AG09319 (cell line): ENCODE measurements around the gene ARMC3.
"Not testable (repeated sequence)": the region's sequence is repeated elsewhere in the genome, so short reads cannot be mapped to it uniquely, and the experiment has no call there.

Experiments used
- DNase-seq: peaks from one replicate; pipeline ENCODE4 v3.0.0-alpha.2; 2010; ENCODE audit warnings: low read depth; ENCODE audit errors: extremely low read depth
- TF ChIP-seq, protein P1 (sequence below): IDR thresholded peaks from 2 replicates; pipeline ENCODE4 v1.5.1; 2011; ENCODE audit warnings: low read depth, mild to moderate bottlenecking, inconsistent platforms, low read length, moderate library complexity

The ARMC3 gene

DNA sequence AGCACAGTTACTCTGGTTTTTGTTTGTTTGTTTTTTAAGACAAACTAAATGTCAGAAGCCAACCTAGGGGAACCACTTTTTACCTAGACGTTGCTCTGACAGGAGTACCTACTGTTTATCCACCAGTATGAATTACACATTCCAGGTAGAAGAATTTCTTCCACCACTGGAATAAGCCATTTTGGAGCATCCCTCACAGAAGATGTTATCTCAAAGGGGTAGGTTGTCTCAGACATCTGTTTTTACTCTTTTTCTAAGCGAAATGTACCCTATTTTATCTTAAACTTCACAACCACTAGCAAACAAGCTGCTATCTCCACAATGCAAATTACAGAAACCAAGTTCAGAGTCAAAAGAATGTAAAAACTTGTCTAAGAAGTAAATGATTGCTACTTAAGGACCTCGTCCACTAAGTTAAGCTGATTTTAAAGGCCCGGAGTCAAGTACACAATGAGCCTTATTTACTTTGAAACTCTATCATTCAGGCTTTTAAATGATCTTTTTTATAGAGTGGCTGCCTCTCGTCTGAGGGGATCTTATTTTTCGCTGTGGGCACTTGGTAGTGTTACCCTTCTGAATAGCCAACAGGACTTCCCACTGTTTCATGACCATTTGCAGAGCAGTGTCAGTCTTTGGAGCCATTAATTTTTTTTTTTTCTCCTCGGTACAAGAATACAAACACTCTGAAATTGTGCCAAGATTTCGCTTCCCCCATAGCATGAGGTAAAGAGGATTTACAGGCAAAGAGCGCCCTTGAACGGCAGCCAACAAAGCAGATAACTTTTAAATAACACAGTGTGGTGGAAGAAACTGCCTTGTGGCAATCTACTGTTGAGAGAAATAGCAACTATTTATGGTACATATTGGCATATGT lies 15.7 kb upstream of the ARMC3 start:
- no peak for DNase-seq
- TF ChIP-seq, protein P1, sequence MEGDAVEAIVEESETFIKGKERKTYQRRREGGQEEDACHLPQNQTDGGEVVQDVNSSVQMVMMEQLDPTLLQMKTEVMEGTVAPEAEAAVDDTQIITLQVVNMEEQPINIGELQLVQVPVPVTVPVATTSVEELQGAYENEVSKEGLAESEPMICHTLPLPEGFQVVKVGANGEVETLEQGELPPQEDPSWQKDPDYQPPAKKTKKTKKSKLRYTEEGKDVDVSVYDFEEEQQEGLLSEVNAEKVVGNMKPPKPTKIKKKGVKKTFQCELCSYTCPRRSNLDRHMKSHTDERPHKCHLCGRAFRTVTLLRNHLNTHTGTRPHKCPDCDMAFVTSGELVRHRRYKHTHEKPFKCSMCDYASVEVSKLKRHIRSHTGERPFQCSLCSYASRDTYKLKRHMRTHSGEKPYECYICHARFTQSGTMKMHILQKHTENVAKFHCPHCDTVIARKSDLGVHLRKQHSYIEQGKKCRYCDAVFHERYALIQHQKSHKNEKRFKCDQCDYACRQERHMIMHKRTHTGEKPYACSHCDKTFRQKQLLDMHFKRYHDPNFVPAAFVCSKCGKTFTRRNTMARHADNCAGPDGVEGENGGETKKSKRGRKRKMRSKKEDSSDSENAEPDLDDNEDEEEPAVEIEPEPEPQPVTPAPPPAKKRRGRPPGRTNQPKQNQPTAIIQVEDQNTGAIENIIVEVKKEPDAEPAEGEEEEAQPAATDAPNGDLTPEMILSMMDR = no peak

DNA sequence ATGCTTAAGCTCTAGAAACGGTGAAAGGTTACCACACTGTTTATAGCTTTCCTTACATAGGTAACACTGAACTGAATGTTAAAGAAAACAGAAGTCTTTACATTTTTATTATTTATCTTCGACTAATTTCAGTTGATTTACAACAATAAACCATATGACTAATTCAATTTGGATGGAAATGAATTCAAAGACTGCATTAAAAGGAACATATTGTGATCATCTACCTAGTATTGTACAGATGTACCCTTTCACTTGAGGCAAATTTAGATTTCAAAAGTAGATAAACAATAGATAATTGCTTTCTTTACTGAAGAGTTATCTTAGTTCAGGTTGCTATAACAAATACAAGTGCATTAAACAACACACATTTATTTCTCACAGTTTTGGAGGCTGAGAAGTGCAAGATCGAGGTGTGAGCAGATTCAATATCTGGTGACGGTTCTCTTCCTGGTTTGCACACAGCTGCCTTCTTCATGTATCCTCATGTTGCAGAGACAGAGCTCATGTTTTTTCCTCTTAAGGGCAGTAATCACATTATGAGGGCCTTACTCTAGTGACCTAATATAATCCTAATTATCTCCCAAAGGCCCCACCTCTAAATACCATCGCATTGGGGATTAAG lies 15.0 kb upstream of the ARMC3 start:
- TF ChIP-seq, protein P1 = no peak
- no peak for DNase-seq

DNA sequence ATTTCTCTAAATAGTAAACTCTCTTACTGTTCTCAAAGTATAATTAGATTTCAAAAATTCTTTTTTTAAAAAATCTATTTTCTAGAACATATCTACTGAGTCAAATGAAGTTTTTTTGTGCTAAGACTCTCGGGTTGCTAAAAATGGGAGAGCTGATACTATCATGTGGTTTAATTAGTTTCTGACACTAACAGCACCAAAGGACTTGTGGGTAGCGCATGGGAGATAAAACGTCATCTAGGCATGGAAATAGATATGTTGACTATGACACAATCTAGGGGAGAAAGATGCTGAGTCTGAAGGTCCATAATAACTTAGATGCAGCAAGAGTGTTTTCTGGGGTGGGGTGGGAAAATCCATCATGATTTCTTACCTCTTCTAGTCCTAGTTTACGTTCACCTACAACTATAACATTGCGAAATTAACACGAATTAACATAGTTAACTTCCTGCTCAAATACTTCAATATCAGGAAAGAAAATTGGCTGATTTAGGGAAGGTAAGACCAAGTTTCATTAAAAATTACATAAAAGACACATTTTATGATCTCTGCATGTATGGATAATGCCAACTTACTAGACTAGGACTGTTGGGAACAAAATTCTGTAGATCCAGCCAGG lies 14.3 kb upstream of the ARMC3 start:
- DNase-seq = no peak
- TF ChIP-seq, protein P1 = no peak

DNA sequence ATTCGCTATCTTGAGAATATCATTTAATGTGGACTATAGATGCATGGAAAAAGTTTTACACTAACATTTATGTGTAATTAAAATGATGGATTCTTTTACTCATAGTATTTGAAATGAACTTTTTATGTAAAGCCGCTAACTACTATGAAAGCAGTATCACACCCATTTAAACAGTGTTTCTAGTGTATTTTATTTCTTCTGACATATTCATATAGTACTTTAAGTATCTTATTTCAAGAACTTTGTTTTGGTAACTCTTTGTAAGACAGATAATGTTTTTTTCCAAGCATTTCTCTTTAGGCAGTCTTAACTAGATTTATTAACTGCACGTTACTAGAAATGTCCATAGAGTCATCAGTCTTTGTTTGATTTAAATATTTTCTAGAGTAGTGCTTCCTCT lies 12.5 kb upstream of the ARMC3 start:
- TF ChIP-seq, protein P1 = no peak
- no peak for DNase-seq

DNA sequence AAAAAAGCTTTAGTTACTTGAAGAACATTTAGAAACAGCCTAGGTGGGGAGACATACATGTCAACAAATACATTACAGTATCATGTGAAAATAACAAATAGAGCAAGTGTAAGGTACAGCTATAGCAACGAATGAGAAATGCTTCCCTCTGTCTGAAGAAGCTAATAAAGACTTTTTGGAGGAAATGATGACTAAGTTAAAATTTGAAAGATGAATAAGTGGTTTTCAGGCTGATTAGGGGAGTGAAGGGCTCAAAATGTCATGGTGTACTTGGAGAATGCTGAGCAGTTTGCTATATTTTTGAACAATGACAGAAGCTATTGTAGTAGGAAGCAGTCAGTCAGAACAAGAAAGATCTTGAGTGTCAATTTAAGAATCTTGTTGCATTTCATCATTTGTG lies 2.8 kb upstream of the ARMC3 start:
- TF ChIP-seq, protein P1 = no peak
- no peak for DNase-seq

DNA sequence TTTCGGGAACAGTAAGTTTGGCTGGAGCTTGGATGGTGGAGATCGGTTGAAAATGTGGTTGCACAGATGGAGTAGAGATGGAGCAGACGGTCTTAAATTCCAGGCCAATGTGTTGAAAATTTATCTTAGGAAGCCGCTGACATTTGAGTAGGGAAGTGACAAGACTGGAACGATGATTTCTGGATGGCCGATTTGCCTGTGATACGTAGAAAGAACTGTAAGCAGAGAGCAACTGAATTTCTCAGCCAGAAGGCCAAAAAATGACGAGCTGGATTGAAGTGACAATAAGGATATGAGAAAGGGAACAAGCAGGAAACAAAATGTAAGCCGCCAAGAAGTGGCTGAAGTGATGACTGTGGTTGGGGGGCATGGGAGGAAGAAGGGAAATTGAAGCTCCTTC lies 687 bp upstream of the ARMC3 start:
- no peak for DNase-seq
- TF ChIP-seq, protein P1 = no peak

DNA sequence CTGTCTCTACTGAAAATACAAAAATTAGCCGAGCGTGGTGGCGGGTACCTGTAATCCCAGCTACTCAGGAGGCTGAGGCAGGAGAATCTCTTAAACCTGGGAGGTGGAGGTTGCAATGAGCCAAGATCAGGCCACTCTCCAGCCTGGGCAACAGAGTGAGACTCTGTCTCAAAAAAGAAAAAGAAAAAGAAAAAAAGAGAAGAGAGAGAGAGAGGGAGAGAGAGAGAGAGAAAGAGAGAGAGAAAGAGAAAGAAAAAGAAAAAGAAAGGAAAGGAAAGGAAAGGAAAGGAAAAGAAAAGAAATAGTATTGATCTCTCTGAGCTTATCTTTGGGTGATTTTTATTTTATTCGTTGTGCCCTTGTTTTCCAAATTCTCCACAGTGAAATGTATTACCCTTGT lies 1.2 kb downstream of the ARMC3 start:
- not testable (repeated sequence) for DNase-seq
